Measurements from ENCODE around the gene RERE.

DNA sequence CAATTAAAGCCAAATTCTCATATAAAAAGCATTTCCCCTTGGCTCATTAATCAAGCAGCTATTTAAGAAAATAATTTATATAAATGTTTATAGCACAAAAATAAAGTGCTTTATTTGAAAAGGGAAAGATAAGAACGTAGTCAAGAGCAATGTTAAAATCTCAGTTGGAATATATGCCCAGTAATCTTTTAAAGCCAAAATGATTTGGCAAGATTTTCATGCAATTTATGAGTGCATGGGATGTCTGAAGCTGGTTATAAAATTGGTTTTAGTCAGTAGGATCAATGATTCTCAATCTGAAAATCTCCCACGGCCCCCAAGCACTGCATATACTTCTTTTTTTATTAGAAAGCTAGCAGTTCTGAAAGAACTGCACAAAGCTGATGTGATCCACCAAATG, 188.8 kb downstream of the RERE start:
- TF ChIP-seq, protein P1, sequence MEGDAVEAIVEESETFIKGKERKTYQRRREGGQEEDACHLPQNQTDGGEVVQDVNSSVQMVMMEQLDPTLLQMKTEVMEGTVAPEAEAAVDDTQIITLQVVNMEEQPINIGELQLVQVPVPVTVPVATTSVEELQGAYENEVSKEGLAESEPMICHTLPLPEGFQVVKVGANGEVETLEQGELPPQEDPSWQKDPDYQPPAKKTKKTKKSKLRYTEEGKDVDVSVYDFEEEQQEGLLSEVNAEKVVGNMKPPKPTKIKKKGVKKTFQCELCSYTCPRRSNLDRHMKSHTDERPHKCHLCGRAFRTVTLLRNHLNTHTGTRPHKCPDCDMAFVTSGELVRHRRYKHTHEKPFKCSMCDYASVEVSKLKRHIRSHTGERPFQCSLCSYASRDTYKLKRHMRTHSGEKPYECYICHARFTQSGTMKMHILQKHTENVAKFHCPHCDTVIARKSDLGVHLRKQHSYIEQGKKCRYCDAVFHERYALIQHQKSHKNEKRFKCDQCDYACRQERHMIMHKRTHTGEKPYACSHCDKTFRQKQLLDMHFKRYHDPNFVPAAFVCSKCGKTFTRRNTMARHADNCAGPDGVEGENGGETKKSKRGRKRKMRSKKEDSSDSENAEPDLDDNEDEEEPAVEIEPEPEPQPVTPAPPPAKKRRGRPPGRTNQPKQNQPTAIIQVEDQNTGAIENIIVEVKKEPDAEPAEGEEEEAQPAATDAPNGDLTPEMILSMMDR (IDR thresholded peaks at IDR 0.05) = no peak
- TF ChIP-seq POLR2A (IDR thresholded peaks at IDR 0.05) = no peak

Measured in thyroid gland (tissue), 4 donors.